ENCODE data around the gene HOXA5.

DNA sequence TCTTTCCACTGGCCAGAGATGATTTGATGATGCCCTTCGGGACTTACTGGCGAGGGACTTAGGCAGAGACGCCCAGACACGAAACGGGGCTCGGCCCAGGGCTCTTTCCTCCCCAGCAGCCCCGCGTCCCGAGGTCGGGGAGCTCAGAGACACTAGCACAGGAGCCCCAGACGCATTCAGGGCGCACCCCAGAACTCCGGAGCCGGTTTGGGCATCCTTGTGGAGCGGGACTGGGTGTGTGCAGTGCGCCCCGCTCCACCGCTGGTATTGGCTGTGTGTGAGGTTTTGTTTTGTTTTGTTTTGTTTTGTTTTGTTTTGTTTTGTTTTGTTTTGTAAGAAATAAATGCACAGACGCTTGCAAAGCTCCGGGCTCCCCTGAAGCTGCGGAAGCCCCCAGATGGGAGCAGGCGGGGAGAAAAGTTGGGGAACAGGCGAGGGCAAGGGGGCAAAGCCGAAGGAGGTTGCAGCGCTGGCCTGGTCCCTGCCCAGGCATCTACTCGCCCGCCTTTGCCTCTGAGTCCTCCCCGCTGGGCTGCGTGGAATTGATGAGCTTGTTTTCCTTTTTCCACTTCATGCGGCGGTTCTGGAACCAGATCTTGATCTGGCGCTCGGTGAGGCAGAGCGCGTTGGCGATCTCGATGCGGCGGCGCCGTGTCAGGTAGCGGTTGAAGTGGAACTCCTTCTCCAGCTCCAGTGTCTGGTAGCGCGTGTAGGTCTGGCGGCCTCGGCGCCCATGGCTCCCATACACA lies 1.9 kb upstream of the HOXA5 start:
- TF ChIP-seq YY1 (tag by site-specific recombination; IDR thresholded peaks at IDR 0.05) = no peak
- no peak for TF ChIP-seq ZBTB8A (tag by site-specific recombination; IDR thresholded peaks at IDR 0.05)
- no peak for TF ChIP-seq ZNF830 (tag by site-specific recombination; IDR thresholded peaks at IDR 0.05; ENCODE audit: low read depth)
- no peak for TF ChIP-seq ZNF121 (tag by site-specific recombination; IDR thresholded peaks at IDR 0.05)
- TF ChIP-seq, protein P1, sequence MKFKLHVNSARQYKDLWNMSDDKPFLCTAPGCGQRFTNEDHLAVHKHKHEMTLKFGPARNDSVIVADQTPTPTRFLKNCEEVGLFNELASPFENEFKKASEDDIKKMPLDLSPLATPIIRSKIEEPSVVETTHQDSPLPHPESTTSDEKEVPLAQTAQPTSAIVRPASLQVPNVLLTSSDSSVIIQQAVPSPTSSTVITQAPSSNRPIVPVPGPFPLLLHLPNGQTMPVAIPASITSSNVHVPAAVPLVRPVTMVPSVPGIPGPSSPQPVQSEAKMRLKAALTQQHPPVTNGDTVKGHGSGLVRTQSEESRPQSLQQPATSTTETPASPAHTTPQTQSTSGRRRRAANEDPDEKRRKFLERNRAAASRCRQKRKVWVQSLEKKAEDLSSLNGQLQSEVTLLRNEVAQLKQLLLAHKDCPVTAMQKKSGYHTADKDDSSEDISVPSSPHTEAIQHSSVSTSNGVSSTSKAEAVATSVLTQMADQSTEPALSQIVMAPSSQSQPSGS (tag by site-specific recombination; IDR thresholded peaks at IDR 0.05; ENCODE audit: low read depth) = no peak
- no peak for TF ChIP-seq SP2 (tag by site-specific recombination; IDR thresholded peaks at IDR 0.05)
- TF ChIP-seq ZFHX2 (tag by site-specific recombination; conservative IDR thresholded peaks at IDR 0.05) = no peak
- no peak for TF ChIP-seq ZNF335 (tag by site-specific recombination; conservative IDR thresholded peaks at IDR 0.05)
